HG02970 (cell line): ENCODE measurements around the gene CHTOP.

Experiments
- ATAC-seq: cut with Tn5 transposase; IDR thresholded peaks from one replicate; pipeline ENCODE4 v1.9.1; 2021; ENCODE audit warnings: mild to moderate bottlenecking, moderate library complexity, moderate number of reproducible peaks; ENCODE audit not compliant: unreplicated experiment, low FRiP score

The CHTOP gene

DNA sequence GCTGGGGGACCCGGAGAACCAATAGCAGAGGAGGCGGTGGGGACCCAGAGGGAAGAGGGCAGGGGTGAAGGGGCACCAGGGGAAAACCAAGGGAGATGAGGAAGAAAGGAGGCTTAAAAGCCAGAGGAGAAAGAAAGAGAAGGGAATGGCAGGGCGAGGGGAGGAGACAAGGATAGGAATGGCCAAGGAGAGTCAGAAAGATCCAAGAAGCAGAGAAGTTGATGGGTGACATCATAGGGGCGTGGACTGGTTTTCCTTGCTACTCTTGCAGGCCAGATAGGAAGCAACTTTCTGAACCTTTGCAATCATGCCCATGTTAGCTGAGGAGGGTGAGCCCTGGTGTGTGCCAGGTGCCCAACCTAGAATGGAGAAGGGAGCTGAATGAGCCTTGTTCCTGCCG, 50.0 kb downstream of the CHTOP start:
- ATAC-seq = no peak

DNA sequence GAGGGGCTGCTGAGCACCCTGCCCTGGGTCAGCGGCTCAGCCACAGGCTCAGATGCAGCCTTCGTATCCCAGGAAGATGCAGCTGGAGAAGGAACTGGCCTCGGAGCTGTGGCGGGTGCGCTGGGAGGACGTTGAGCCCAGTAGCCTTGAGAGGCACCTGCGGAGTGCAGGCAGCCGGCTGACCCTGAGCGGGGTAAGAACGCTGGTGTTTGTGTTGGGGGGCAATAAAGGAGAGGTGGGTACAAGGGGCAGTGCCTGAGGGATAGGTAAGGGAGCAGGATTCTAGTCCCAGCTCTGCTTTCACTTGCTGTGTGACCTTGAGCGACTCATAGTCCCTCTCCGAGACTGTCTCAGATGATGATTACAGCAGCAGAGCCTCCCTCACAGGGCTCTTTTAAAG, 51.0 kb downstream of the CHTOP start:
- no peak for ATAC-seq

DNA sequence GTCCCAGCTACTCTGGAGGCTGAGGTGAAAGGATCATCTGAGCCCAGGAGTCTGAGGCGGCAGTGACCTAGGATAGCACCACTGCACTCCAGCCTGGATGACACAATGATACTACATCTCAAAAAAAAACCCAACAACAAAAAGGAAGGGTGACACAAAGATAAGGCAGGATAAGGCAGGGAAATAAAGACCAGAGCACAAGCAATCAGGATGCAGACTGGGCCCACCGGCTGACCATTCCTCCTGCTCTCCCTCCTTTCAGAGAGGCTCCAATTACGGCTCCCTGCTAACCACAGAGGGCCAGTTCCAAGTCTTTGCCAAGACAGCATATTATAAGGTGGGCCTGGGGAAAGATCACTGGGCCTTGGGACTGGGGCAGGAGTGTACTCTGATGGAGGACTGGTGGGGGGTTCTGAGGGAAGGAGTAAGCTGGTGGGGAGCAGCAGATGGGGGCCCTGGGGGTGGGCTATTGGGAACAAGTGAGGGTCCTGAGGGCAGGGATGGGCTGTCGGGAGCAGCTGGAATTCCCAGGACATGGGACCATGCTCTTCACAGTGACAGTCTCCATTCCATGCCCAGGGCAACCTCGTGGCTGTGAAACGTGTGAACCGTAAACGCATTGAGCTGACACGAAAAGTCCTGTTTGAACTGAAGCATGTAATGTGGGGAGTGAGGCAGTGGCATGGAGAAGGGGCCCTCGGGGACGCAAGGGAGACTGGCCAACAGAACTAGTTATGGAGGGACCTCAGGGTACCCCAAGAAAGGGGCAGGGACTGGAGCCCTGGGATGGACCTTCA, 51.9 kb downstream of the CHTOP start:
- no peak for ATAC-seq

DNA sequence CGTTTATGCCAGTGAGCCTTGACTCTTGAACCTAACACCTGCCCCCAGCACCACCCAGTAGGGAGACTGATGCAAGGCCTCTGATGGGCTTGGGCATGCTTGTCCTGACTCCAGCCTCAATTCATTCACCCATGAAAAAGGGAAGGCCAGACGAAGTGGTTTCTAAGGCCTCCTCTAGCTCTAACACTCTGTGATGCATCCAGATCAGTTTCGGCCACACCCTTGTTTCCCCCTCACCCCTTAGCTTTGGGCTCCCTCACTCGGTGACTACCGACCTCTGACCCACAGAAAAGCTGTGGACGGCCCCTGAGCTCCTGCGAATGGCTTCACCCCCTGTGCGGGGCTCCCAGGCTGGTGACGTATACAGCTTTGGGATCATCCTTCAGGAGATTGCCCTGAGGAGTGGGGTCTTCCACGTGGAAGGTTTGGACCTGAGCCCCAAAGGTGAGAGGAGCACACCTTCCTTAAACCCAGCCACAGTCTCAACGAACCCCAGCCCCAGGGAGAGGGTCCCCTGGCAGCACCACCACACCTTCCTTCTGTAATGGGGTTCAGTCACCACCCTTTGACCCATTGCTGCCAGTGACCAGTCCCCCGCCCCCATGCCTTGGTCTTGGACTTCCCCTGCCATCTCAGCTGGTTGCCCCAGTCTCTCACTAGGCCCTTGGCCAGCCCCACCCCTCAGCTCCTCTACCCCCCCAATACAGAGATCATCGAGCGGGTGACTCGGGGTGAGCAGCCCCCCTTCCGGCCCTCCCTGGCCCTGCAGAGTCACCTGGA, 53.7 kb downstream of the CHTOP start:
- no peak for ATAC-seq

DNA sequence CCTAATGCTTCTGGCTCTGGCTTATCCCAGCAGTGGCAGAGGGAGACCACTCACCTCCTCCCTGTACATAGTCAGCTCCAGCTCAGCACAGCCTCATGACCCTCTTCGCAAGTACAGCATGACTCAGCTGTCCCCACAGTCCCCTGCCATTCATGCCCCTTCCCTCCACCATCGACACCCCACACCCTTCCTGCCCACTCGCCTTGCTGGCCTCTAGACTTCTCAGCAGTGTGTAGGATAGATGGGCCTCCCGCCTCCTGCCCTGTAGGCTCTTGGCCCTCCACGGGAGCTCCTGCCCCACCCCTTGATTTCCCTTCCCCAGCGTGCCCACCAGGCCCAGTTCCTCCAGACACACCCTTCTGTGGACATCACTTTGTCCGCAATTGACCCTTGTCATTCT, 54.4 kb downstream of the CHTOP start:
- no peak for ATAC-seq

DNA sequence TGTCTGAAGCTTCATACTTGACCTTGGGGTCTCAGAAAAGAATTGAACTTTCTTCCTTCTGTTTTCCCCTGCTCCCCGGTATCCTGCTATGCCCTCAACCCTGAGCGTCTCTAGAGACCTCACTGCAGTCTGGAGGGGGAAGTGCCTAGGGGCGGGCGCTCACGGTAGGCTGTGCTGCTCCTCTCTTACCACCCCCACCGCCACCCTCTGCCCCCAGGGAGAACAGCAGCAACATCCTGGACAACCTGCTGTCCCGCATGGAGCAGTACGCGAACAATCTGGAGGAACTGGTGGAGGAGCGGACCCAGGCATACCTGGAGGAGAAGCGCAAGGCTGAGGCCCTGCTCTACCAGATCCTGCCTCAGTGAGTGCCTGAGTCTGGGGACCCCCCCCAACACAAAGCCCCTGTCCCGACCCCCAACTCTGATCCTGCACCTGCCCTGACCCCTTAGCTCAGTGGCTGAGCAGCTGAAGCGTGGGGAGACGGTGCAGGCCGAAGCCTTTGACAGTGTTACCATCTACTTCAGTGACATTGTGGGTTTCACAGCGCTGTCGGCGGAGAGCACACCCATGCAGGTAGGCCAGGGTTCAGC, 55.0 kb downstream of the CHTOP start:
- ATAC-seq = no peak

DNA sequence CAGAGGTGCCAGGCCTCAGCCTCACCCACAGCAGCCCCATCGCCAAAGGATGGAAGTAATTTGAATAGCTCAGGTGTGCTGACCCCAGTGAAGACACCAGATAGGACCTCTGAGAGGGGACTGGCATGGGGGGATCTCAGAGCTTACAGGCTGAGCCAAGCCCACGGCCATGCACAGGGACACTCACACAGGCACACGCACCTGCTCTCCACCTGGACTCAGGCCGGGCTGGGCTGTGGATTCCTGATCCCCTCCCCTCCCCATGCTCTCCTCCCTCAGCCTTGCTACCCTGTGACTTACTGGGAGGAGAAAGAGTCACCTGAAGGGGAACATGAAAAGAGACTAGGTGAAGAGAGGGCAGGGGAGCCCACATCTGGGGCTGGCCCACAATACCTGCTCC, 59.6 kb downstream of the CHTOP start:
- ATAC-seq = no peak
